Spleen (tissue), 7 donors: ENCODE data around the gene FBN1.

Experiments used
- POLR2A ChIP-seq, 3 donors: fragments of 450-650 bp; IDR thresholded peaks; one replicate each; pipeline ENCODE4 v1.5.1; 2017; ENCODE audit warnings: antibody characterized with exemption in 3 of 3, mild to moderate bottlenecking in 1 of 3
- POLR2AphosphoS5 ChIP-seq, 3 donors: sonication (generic); formaldehyde crosslinking; IDR thresholded peaks; one replicate each; pipeline ENCODE4 v1.5.1; 2017; ENCODE audit warnings: antibody characterized with exemption in 3 of 3
- TF ChIP-seq, protein P1 (sequence below), 11 experiments: fragments of 200-600 bp in 7 of 11; fragments of 450-650 bp in 4 of 11; sonication (generic) in 4 of 11; IDR thresholded peaks in 8 of 11; conservative IDR thresholded peaks in 3 of 11; 1 replicate in 7 of 11; 2 replicates in 4 of 11; pipeline versions ENCODE4 v1.4.0 to v1.8.0; 2016 to 2021; ENCODE audit warnings: antibody characterized with exemption in 11 of 11, inconsistent platforms in 4 of 11, mild to moderate bottlenecking in 1 of 11
- donor health status: DM: no; HTN: no; CAD: no; lungs with moderate emphysema.
- donor health status: DM: no; HTN: no; CAD: no.
- donor health status: DM: no; HTN: no; CAD: no.

DNA sequence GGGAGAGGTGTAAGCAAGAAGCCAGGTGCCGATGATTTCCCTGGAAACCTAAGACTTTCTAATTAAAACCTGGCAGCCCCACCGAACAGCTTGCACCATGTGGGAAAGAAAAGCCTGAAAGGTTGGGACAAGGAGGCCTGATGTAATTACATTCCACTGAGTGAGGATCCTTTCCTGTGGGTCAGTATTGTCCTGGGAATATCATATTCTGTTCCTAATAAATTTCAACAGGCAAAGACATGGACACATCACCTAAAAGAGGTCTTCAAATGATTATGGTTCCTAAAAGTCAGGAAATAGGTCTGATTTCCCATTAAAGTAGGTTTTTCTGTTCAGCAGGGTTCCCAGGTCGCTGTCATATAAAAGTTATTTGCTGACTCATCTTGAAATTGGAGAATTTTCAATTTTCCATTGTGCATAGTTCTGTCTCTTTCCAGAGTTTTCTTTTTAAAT lies 255.8 kb downstream of the FBN1 start:
- TF ChIP-seq, protein P1, sequence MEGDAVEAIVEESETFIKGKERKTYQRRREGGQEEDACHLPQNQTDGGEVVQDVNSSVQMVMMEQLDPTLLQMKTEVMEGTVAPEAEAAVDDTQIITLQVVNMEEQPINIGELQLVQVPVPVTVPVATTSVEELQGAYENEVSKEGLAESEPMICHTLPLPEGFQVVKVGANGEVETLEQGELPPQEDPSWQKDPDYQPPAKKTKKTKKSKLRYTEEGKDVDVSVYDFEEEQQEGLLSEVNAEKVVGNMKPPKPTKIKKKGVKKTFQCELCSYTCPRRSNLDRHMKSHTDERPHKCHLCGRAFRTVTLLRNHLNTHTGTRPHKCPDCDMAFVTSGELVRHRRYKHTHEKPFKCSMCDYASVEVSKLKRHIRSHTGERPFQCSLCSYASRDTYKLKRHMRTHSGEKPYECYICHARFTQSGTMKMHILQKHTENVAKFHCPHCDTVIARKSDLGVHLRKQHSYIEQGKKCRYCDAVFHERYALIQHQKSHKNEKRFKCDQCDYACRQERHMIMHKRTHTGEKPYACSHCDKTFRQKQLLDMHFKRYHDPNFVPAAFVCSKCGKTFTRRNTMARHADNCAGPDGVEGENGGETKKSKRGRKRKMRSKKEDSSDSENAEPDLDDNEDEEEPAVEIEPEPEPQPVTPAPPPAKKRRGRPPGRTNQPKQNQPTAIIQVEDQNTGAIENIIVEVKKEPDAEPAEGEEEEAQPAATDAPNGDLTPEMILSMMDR (IDR thresholded peaks at IDR 0.05 in 8 of 11, conservative IDR thresholded peaks at IDR 0.05 in 3 of 11) = no peak
- TF ChIP-seq POLR2A (IDR thresholded peaks at IDR 0.05) (no peak), POLR2AphosphoS5 (IDR thresholded peaks at IDR 0.05) (no peak)
